ENCODE measurements around the gene CEP41. TPM values are rescaled to one million over a fixed set of nuclear protein-coding genes. Genes with fewer than 3 reads are reported as not detected.

Gene CEP41
- total RNA-seq, 6 experiments from 2014 or later = 2.6 to 11.7 (median 4.6) TPM

DNA sequence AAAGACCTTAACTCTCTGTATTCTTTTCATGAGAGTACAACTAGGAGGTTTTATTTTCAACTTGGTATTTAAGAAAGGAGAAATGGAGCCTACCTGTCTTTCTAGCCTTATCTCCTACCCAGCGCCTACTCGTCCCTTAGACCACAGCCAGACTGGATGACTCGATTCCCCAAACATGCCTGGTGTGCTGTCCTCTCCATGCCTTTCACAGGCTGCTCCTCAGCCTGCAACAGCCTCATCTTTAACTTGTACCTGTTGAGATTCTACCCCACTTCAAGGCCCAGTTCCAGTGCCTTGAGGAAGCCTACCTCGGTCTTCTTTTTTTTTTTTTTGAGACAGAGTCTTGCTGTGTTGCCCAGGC, 31.1 kb downstream of the CEP41 start:
- WGBS (ENCODE audit: insufficient coverage, low coverage, low lambda C conversion rate, missing lambda C conversion rate) = 73% methylated on average over 2 of the region's 4 CpGs
- DNase-seq (no peak), ATAC-seq (no peak)
- H3K4me3 ChIP-seq = no peak overlapping the region
- no peaks in the 10 kb centered on the region for H3K9me3 ChIP-seq
- no peaks in the 10 kb centered on the region for H3K4me1 ChIP-seq
- no peak overlapping the region for H3K27ac ChIP-seq
- TF ChIP-seq POLR2A (IDR thresholded peaks at IDR 0.05) = no peak
- TF ChIP-seq, protein P1, sequence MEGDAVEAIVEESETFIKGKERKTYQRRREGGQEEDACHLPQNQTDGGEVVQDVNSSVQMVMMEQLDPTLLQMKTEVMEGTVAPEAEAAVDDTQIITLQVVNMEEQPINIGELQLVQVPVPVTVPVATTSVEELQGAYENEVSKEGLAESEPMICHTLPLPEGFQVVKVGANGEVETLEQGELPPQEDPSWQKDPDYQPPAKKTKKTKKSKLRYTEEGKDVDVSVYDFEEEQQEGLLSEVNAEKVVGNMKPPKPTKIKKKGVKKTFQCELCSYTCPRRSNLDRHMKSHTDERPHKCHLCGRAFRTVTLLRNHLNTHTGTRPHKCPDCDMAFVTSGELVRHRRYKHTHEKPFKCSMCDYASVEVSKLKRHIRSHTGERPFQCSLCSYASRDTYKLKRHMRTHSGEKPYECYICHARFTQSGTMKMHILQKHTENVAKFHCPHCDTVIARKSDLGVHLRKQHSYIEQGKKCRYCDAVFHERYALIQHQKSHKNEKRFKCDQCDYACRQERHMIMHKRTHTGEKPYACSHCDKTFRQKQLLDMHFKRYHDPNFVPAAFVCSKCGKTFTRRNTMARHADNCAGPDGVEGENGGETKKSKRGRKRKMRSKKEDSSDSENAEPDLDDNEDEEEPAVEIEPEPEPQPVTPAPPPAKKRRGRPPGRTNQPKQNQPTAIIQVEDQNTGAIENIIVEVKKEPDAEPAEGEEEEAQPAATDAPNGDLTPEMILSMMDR (IDR thresholded peaks at IDR 0.05) = no peak
- no peaks in the 10 kb centered on the region for H3K27me3 ChIP-seq
- intact Hi-C loops (cut with DNase I) = no loop called here
- H3K36me3 ChIP-seq = no peaks in the 10 kb centered on the region

DNA sequence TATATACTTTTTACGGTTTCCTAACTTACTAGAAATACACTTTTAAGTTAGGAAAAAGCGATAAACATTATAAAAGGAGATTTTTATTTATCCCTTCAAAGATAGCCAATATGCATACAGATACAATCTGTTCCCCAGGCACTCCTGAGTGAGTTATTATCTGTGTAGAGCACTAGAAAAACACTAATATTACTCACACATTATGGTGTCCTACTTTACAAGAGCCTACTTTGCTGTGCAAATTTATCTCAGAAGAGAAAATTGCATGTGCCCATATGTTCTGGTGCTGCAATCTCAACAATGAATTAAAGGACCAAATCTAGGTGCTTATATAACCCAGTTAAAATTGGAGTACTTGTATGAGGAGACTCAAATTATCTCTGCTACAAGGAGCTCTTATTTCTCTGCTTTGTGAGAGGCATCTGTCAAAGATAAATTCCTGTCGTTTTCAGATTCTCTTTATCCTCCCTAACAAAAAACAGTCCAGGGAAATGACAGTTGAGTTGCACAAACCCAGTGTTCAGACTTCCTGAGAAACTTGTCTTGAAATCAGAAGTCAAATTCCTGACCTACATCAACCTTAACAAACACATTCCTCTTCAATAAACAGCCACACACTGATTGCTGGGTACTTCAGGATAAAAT, 31.6 kb downstream of the CEP41 start:
- H3K9me3 ChIP-seq = no peaks in the 10 kb centered on the region
- no peak for ATAC-seq
- intact Hi-C loops (cut with DNase I) = no loop called here
- no peaks in the 10 kb centered on the region for H3K36me3 ChIP-seq
- H3K27ac ChIP-seq = no peak overlapping the region
- WGBS (ENCODE audit: insufficient coverage, low coverage, low lambda C conversion rate, missing lambda C conversion rate) = 74% methylated on average over 3 of the region's 3 CpGs
- no peak overlapping the region for H3K4me3 ChIP-seq
- H3K27me3 ChIP-seq = no peaks in the 10 kb centered on the region
- no peak for DNase-seq
- H3K4me1 ChIP-seq = no peaks in the 10 kb centered on the region
- TF ChIP-seq, protein P1 (IDR thresholded peaks at IDR 0.05) = no peak
- TF ChIP-seq POLR2A (IDR thresholded peaks at IDR 0.05) = no peak

DNA sequence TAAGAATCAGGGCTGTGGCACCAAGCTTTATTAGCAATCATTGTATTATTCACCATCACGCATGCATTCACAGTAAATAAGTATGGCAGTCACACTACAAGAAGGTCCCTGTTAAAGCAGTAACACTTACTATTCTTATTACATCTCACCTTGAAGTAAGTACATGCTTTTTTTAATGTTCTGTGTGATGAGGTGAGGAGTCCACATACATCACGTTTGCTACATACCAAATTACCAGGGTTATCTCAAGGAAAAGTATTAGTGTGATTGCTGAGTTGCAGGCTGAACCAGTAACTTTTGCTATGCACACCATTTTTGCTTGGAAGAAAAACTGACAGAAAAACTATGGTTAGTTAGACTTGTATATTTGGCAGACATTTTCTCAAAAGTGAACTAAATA, 35.8 kb downstream of the CEP41 start:
- WGBS (ENCODE audit: insufficient coverage, low coverage, low lambda C conversion rate, missing lambda C conversion rate) = 85% methylated on average over 2 of the region's 2 CpGs
- H3K4me1 ChIP-seq = no peaks in the 10 kb centered on the region
- no peak for TF ChIP-seq POLR2A (IDR thresholded peaks at IDR 0.05)
- TF ChIP-seq, protein P1 (IDR thresholded peaks at IDR 0.05) = no peak
- DNase-seq (no peak), ATAC-seq (no peak)
- H3K9me3 ChIP-seq = no peaks in the 10 kb centered on the region
- H3K27me3 ChIP-seq = no peaks in the 10 kb centered on the region
- H3K27ac ChIP-seq = no peak overlapping the region
- no peak overlapping the region for H3K4me3 ChIP-seq
- intact Hi-C loops (cut with DNase I) = no loop called here
- H3K36me3 ChIP-seq = no peaks in the 10 kb centered on the region

DNA sequence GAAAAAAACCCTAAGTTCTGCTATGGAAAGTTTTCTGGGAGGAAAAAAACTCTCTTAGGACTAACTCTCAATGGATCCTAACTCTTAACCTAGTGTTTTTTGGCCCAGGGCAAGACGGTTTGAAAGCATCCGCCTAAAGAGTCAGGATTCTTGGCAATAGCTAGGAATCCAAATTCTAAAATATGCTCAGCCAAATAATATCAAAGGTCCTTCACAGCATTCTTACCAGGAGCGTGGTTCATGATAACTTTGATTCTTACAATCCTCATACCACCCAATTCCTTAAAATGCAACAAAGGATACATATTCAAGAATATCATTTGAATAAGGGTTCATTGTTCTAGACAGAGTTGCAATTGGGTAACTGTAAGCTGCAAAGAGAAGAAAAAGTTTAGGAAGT, 39.2 kb downstream of the CEP41 start:
- DNase-seq = no peak
- H3K4me3 ChIP-seq = no peak overlapping the region
- no peaks in the 10 kb centered on the region for H3K36me3 ChIP-seq
- no peaks in the 10 kb centered on the region for H3K27me3 ChIP-seq
- H3K27ac ChIP-seq = no peak overlapping the region
- intact Hi-C loops (cut with DNase I) = no loop called here
- ATAC-seq = no peak
- WGBS (ENCODE audit: insufficient coverage, low coverage, low lambda C conversion rate, missing lambda C conversion rate) = 100% methylated on average over 3 of the region's 3 CpGs
- H3K4me1 ChIP-seq = no peaks in the 10 kb centered on the region
- TF ChIP-seq, protein P1 (IDR thresholded peaks at IDR 0.05) = no peak
- TF ChIP-seq POLR2A (IDR thresholded peaks at IDR 0.05) = no peak
- no peaks in the 10 kb centered on the region for H3K9me3 ChIP-seq

DNA sequence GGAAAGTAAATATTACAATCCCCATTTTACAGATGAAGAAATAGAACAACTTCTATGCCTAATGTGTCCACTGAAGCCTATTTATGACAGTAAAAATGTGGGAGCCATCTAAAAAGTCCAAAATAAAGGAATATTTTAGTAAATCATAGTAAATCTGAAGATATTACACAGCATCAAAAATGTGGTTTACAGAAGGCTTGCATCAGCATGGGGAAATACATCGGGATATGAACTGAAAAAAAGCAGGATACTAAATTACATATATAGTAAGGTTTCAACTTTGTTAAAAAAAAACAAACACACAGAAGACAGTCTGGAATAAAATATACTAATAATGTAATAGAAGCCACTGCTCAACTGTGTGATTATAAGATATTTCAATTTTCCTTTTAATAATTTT, 39.7 kb downstream of the CEP41 start:
- Histone ChIP-seq H3K9me3 (no peaks in the 10 kb centered on the region), H3K4me1 (no peaks in the 10 kb centered on the region), H3K36me3 (no peaks in the 10 kb centered on the region), H3K27ac (no peak overlapping the region), H3K27me3 (no peaks in the 10 kb centered on the region), H3K4me3 (no peak overlapping the region)
- TF ChIP-seq, protein P1 (IDR thresholded peaks at IDR 0.05) = no peak
- TF ChIP-seq POLR2A (IDR thresholded peaks at IDR 0.05) = no peak
- WGBS (ENCODE audit: insufficient coverage, low coverage, low lambda C conversion rate, missing lambda C conversion rate) = 100% methylated on average over 1 of the region's 1 CpG
- intact Hi-C loops (cut with DNase I) = no loop called here
- DNase-seq (no peak), ATAC-seq (no peak)
